Measurements from ENCODE around the gene KIAA0753.
"Not testable (repeated sequence)": the region's sequence is repeated elsewhere in the genome, so short reads cannot be mapped to it uniquely, and the experiment has no call there.

KIAA0753 gene

GRCh38 chr17:6573982-6574686 is 66.4 kb downstream of the KIAA0753 start:
- DNase-seq (ENCODE audit: extremely low read depth in 1 of 2, low read depth in 1 of 2): no peak

- DNase-seq (ENCODE audit: extremely low read depth in 1 of 2, low read depth in 1 of 2): not testable (repeated sequence)
Measured at GRCh38 chr17:6573495-6573894, 67.0 kb downstream of the KIAA0753 start.

GRCh38 chr17:6572972-6573370 is 67.5 kb downstream of the KIAA0753 start:
- no peak for DNase-seq (ENCODE audit: extremely low read depth in 1 of 2, low read depth in 1 of 2)

GRCh38 chr17:6571452-6571781 is 69.1 kb downstream of the KIAA0753 start:
- no peak for DNase-seq (ENCODE audit: extremely low read depth in 1 of 2, low read depth in 1 of 2)

- no peak for DNase-seq (ENCODE audit: extremely low read depth in 1 of 2, low read depth in 1 of 2)
Measured at GRCh38 chr17:6570731-6571451, 69.6 kb downstream of the KIAA0753 start.

- no peak for DNase-seq (ENCODE audit: extremely low read depth in 1 of 2, low read depth in 1 of 2)
Measured at GRCh38 chr17:6569370-6570285, 70.9 kb downstream of the KIAA0753 start.

GRCh38 chr17:6568184-6568758 is 72.2 kb downstream of the KIAA0753 start:
- DNase-seq (ENCODE audit: extremely low read depth in 1 of 2, low read depth in 1 of 2): no peak

- no peak for DNase-seq (ENCODE audit: extremely low read depth in 1 of 2, low read depth in 1 of 2)
Measured at GRCh38 chr17:6567528-6568183, 72.9 kb downstream of the KIAA0753 start.

GRCh38 chr17:6561446-6561845 is 79.1 kb downstream of the KIAA0753 start:
- no peak for DNase-seq (ENCODE audit: extremely low read depth in 1 of 2, low read depth in 1 of 2)

GRCh38 chr17:6560496-6560895 is 80.0 kb downstream of the KIAA0753 start:
- DNase-seq (ENCODE audit: extremely low read depth in 1 of 2, low read depth in 1 of 2): no peak

GRCh38 chr17:6559753-6560215 is 80.7 kb downstream of the KIAA0753 start:
- DNase-seq (ENCODE audit: extremely low read depth in 1 of 2, low read depth in 1 of 2): no peak

GRCh38 chr17:6558932-6559752 is 81.4 kb downstream of the KIAA0753 start:
- no peak for DNase-seq (ENCODE audit: extremely low read depth in 1 of 2, low read depth in 1 of 2)

GRCh38 chr17:6558276-6558675 is 82.2 kb downstream of the KIAA0753 start:
- no peak for DNase-seq (ENCODE audit: extremely low read depth in 1 of 2, low read depth in 1 of 2)

GRCh38 chr17:6557040-6557438 is 83.5 kb downstream of the KIAA0753 start:
- no peak for DNase-seq (ENCODE audit: extremely low read depth in 1 of 2, low read depth in 1 of 2)

GRCh38 chr17:6556121-6557039 is 84.1 kb downstream of the KIAA0753 start, which contains the start of gene PITPNM3:
TSS of gene PITPNM3 (minus strand) at chr17:6556555. CDS start at chr17:6556406, 149 bp downstream.
- DNase-seq (ENCODE audit: extremely low read depth in 1 of 2, low read depth in 1 of 2): no peak

GRCh38 chr17:6555331-6556120 is 85.0 kb downstream of the KIAA0753 start:
- DNase-seq (ENCODE audit: extremely low read depth in 1 of 2, low read depth in 1 of 2): no peak

GRCh38 chr17:6554871-6555330 is 85.6 kb downstream of the KIAA0753 start:
- DNase-seq (ENCODE audit: extremely low read depth in 1 of 2, low read depth in 1 of 2): no peak

GRCh38 chr17:6554342-6554741 is 86.2 kb downstream of the KIAA0753 start:
- DNase-seq (ENCODE audit: extremely low read depth in 1 of 2, low read depth in 1 of 2): no peak
